Tongue (tissue), 2 donors: Measurements from ENCODE around the gene AGRN. TPM values are rescaled to one million over a fixed set of nuclear protein-coding genes. Genes with fewer than 3 reads are reported as not detected.
A peak's percentile ranks its signal among the peaks of the same experiment; 100 is the strongest.

ENCODE experiments used
- DNase-seq: peaks from one replicate; pipeline ENCODE4 v3.0.0-alpha.2; 2015
- total RNA-seq: library from RNA; depleted of rRNA; stranded (reverse); fragments of >200 nt; gene quantifications from one replicate; pipeline ENCODE4 v1.2.3, GENCODE V29; 2014

Gene AGRN
- total RNA-seq, 1 donor from 2014 or later = 57.2 TPM

DNA sequence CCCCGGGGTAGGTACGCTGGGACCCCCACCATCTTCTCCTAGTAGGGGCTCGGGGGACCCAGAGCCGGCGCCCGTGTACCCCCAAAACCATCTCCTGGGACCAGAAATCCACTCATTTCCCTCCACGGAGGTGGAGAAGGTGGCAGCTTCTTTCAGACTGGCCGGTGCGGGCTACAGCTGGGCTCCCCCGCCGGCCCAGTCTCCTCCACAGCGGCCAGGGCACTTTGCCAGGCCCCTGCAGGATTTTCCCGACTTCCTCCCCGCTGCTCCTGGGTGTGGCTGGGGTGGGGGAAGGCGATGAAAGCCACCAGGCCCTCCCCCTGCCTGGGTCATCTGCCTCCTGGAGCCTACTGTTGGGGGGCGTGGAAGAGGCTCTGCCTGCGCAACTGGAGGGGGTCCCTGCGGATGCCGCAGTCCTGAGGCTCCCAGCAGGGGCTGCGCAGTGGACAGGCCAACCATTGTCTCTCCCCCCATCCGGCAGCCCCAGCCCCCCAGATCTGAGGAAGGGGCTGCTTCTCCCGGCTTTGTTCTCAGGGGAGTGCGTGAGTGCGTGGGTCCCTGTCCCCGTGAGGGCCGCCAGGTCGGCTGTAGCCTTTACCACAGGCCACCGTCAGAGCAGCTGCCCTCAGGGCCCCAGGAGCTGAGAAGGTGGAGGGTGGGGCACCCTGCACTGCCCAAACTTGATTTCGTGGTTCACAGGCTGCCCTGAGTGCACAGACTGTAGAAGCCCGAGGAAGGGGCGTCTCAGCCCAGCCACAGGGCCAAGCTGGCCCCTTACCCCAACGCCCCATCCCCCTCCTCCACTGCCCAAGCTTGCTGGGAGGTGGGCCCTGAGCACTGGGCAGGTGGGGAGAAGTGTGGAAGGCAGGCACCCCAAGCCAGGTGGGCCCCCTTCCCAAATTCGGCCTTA is 1.3 kb downstream of the AGRN start:
- peak; percentile 88 for DNase-seq

DNA sequence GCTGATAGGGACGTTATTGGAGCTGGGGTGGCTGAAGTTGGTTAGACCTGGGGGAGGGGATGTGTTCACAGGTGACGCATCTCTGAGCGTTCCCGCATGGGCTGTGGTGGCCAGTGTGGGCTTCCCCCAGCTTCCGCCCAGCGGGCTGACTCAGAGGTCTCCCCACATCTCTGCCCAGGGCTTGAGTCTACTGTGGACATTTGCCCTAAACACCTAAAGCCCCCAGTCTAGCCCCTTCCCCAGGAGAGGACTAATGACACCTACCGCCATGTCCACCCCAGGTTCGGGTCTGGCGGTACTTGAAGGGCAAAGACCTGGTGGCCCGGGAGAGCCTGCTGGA is 2.0 kb downstream of the AGRN start:
- no peak for DNase-seq

DNA sequence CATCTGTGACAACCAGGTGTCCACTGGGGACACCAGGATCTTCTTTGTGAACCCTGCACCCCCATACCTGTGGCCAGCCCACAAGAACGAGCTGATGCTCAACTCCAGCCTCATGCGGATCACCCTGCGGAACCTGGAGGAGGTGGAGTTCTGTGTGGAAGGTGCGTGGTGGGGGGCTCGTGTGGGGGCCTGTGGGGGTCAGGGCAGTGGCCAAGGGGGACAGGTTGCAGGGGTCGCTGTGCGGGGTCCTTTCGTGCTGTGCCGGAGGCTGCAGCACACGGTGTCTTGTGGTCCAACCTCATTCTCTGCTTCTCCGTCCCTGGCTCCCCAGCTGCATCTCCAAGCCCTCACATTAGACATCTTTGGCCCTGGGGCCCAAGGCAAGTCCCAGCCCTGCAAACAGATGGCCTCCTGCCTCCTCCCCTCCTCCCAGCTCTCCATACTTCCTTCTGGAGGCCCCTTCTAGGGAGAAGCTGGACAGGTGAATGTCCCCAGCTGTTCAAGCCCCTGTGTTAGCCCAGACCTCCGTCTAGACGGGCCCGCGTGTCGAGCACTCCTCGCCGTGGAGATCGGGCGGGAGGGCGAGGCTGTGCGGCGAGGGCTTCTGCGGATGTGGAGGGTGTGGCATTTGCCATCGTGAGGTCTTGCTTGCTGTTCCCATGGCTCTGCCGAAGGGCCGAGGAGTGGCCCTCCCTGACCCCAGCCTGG is 2.5 kb downstream of the AGRN start:
- DNase-seq = no peak

DNA sequence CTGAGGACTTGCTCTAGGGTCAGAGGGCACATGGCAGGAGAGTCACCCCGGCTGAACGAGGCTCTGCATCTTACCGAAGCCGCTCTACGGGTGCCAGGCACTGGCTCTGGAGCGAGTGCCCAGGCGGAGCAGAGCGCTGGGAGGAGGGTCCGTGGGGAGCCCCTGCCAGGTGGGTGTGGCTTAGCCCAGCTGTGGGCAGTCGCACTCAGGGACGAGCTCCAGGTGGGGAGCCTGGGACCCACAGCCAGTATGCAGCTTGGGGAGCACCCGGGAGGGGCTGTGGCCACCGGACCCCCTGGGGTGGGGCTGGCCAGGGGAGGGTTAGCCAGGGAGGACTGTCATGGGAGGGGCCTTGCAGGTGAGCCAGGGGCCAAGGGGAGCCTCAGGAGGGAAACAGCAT is 3.8 kb downstream of the AGRN start:
- DNase-seq = no peak

DNA sequence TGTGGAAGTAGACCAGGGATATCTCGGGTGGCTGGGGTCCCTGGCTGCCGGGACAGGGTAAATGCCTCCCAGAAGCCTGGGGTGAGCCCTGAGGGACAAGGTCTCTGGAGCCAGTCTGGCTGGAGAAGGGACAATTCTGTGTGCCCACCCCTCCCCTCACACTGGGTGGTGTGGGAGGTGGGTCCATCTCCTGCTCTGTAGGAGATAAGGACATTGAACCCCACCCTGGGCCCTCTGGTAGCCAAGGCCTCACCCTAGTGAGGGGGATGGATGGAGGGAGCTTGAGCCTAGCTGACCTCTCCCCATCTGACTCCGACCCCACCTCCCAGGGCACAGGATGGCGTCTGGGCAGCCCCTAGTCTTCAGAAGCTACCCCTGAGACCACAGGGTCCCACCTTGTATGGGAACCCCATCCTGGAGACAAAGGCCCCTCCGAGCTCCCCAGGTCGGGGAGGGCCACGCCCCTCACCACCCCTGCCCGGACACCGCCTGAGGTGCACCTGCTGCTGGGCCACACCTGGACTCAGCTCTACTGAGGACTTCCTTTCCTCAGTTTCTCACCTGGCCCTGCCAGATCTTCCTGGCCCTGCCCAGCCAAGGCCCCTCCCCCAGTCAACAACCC is 4.3 kb downstream of the AGRN start:
- DNase-seq = no peak

DNA sequence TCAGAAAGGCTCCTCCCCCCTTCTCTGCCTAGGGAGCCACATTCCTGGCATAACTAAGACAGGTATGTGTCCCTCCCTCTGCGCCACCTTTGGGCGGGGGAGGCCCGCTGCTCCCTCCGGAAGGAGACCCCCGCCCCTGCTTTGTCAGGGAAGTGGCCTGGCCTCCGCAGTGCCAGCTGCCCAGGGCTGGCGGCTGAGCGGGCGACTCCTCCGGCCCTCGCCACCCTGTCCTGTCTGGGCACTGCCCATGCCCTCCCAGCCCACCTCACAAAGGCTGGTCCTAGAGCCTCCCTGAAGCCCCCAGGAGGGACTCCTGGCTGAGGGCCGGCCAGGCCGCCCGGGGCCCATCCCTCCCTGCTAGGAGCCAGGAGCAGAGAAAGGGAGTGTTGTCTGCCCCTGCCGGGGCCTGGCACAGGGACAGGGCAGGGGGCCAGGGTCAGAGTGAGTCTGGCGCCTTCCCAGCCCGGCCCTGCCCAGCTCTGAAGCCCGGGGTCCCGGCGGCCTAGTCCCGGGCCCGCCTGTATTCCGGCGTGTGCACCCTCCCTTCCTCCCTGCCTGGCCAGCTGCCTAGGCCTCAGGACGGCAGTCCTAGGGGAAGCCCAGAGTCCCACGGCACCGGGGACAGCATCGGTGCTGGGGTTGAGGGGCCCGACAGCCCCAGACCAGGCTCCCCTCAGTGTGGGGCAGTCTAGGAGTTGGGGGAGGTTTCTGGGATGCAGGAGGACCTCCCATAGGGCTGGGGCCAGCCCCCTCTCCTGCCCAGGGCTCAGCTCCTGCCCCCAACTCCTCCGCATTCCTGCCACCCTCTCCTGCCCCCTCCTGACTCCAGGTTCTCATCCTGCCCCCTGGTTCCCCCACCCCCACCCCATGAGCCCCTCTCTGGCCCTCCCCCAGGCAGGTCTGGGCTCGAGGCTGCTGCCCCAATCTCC is 5.1 kb downstream of the AGRN start:
- DNase-seq = peak; percentile 51

DNA sequence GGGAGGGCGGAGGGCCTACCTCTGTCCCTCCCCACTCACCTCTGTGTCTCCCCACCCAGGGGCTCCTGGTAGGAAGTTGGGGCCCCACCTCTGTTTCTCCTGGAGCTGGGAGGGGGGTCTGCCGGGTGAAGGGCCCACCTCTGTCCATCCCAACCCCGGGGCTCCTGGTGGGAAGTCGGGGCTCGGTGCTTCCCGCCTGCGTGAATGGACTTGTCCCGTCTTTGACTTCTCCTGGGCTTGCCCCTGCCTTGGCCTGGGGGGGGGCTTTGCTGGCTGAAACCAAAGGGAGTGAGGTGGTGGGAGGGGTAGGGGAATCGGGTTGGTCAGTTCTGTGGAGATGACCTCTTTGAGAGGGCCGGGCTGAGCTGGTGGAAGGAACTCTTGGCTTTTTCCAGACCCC is 5.8 kb downstream of the AGRN start:
- no peak for DNase-seq

DNA sequence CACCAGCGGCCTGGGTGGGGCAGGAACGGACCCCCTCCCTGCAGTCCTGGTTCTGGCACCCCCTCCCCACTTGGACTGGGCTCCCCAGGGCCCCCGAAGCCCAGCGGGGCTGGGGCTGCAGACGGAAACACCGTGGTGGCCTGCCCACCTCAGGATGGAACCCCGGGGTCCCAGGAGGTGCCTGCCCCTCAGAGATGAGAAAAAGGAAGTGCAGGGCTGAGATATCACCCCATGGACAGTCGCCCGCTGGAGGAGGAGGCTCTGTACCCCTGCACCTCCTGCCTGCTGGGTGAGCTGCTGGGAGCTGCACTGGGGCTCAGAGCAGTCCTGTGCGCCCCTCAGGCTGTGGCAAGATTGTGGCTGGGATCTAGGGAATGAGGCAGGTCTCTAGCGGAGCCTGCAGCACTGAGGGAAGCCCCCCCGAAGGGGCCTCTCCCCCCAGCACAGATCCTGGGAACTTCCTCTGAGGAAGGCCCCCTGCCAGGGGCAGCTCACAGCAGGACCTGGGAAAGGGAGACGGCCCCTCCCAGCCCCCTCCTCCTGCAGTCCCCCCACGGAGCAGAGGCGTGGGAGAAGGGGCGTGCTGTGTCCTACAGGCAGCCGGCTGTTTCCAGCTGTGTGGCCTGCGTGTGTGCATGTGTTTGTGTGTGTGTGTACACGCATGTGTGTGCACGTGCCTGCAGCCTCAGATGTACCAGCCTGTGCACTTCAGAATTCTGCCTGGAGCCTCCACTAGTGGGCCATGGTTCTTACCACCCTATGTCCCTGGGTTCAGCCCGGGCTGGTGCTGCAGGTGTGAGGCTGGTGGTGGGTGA is 6.9 kb downstream of the AGRN start:
- DNase-seq = peak; percentile 66

DNA sequence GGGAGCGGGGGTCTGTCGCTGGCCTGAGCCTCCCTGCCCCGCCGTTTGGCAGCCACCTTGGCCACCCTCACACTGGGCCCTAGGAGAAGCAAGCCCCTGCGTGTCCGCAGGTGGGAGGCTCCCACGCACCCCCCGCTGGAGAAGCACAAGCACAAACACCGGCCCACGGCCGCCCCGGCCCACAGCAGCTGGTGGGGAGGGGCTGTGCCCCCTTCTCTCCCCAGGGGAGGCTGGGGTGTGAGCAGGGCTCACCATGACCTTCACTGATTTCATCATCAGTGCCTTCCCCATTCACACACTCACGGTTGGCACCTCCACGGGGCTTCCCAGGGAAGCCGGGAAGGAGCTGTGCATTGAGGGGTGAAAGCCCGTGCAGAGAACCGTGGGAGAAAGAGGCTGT is 7.9 kb downstream of the AGRN start:
- no peak for DNase-seq

DNA sequence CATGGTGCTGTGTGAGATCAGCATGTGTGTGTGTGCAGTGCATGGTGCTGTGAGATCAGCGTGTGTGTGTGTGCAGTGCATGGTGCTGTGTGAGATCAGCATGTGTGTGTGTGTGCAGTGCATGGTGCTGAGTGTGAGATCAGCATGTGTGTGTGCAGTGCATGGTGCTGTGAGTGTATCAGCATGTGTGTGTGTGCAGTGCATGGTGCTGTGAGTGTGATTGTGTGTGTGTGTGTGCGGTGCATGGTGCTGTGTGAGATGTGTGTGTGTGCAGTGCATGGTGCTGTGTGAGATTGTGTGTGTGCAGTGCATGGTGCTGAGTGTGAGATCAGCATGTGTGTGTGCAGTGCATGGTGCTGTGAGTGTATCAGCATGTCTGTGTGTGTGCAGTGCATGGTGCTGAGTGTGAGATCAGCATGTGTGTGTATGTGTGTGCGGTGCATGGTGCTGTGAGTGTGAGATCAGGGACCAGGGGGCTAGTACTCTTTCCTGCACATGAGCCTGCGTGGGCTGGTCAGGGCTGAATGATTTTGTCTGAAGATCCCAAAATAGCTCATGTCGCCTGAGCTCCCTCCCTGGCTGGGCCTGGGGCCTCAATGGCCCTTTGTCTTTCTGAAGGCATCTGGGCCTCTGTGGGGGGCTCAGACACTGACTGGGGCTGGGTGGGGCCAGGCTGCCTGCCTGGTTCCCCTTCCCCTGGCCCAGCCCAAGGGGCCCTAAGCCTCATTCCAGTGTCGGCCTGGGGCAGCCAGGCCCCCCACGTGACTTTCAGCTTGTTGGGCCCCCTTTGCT is 11.1 kb downstream of the AGRN start:
- peak; percentile 55 for DNase-seq

DNA sequence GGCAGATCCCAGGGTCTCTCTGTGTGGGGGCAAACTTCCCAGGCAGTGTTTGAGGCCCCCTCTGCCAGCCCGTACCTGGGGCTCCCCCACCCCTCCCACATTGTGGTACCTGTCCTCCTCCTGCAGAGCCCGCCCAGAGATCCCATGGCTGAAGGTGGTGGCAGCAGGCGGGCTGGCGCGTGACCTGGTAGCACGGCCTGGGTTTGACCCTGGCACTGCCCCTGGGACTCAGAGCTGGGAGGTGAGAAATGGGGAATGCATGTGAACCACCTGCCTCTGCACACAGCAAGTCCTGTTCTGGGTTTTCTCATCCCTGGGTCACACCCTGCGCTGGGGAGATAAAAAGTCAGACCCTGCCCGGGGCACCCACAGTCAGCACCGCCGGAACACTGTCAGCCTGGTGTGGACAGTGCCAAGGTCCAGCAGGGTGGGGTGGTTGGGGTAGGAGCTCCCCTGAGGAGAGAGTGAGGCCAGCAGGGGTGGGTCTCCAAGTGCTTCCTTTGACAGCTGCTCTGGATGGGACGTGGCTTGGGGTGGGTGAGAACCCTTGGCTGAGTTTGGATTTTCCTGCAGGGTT is 11.8 kb downstream of the AGRN start:
- no peak for DNase-seq

DNA sequence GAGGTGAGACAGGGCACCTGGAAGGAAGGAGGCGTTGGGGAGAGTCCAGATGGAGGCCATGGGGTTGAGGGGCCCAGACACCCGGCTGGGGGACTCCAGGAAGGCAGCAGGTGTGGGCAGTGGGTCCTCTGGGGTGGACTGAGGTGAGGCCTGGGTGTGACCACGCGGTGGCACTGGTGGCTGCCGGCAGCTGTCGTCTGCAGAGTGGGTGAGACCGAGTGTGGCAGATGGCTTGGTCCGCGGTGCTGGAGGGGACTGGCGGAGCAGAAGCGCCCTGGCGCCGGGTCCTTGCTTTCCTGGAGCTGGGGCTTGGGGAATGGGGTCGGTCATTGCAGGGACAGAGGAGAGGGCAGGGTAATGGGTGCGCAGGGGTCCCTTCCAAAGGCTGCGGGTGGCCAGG is 12.5 kb downstream of the AGRN start:
- DNase-seq = peak; percentile 76

DNA sequence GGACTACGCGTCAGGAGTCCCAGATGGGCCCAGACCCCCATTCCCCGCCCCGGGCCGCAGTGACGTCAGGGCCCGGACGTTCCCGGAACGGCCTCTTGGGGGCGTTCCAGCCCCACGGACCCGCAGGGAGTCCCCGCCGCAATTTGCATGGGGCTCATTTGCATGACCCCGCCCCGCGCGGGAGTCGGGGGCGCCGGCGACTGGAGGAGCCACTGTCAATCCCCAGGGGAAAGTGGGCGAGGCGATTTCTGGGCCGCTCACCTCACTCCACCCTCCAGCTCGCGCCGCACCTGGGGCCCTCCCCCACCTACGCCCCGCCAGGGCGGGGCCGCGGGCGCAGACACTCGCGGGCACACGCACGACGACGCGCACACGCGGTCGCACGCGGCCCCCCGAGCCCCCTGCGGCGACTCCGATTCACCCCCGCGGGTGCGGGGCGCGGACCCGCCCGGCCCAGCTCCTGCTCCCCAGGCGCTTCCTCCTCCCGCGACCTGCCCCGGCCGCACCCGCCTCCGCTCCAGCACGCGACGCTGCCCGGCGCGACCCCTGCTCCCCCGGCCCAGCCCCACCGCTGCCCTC is 13.2 kb downstream of the AGRN start:
- DNase-seq = peak; percentile 91

DNA sequence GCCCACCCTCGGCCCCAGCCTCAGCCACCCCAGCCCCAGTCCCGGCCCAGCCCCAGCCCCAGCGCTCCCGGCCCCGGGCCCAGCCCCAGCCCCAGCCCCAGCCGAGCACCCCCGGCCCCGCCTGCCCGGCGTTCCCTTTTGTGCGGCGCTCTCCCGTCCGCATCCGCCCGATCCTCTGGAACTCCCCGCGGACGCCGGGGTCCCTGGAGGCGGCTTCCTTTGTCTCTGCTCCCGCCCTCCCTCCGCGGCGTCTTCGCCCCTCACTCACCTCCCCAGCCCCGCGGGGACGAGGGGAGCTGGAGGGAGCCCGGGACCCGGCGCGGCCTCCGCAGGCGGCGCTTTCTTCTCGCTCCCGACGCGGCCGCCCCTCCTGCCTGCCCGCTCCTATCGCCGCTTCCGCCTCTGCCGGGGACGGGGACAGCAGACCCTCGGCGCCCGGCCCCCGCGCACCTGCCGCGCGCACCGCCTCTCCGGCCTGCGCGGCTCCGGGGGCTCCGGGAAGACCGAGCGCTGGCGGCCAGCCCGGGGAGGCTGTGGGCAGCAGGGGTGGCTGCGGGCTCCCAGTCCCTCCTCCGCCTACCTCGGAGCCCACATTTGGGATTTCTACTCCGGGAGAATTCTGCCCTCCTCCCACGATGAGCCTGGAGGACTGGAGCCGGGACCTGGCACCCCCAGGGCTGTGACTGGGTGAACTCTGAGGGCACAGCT is 14.0 kb downstream of the AGRN start:
- no peak for DNase-seq

DNA sequence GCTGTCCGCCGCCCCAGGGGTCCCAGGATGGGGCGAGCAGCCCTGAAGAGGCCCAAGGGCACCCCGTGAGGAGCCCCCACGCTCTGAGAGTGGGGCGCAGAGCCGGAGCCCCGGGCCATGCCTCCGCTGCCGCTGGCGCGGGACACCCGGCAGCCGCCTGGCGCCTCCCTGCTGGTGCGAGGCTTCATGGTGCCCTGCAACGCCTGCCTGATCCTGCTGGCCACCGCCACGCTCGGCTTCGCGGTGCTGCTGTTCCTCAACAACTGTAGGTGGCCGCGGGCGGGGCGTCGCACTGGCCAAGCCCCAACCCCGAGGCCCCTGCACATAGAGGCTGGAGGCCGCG is 14.5 kb downstream of the AGRN start:
- no peak for DNase-seq

DNA sequence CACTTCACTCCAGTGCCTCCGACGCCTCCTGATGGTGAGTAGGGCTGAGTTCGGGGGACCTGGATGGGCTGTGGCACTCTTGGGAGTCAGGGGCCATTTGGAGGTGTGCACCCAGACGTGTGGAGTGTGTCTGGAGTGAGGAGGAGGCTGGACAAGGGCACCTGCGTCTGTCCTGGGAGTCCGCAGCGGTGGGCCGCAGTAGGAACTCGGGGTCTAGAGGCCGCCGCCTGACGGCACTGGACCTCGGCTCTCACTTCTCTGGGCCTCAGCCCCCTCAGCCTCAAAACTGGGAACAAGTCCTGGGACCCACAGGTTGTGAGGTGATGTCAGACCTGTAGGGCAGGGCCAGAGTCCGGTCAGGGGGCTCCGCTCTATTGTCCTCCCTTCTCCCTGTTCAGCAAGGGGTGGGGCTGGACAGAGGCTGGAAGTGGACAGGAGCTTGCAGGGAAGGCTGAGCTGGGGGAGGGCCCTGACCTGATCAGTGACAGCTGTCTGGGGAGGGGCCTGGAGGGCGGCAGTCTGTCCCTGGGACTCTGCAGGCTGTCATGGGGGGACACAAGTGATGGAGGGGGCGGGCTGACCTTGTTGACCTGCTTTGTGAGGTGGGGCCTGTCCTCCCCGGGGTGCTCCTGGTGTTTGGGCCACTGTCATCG is 15.5 kb downstream of the AGRN start:
- no peak for DNase-seq

DNA sequence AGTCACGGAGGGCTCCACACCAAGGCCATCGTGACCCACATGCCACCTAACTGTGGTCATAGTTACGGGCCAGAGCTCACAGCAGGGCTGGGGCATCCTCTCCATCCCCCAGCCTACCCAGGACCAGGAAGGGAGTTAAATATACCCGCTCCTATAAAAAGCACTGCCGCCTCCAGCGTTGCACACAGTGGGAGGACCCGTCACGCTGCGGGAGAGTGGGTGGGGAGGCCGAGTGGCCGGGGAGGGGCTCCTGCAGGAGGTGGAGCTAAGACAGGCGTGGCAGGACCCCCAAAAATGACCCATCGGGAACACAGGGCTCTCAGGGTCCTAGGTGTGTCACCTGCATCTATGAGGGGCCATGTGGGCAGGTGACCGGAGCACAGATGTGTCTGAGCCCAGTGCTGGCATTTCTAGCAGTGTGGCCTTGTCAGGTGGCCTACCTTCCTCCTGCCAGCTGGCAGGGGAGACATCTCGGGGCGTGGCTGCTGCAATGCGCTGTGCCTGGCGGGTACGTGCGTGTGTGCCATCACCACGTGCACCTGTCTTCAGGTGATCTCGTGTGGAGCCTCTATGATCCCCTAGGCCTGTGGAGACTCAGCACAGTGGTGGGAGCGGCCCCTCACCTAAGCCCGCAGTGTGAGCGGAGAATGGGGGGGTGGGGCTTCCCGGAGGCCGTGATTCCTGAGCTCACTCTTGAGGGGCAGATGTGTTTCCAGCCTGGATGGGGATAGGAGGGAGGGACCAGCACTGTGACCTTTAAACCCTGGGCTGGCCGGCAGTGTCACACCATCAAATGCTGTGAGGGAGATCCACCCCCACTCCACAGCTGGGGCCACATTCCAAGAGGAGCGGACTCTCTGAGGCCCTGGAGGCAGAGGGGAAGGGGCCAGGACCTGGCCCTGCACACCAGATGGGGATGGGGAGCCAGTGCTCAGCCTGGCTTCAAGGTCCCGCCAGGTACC is 17.7 kb downstream of the AGRN start:
- no peak for DNase-seq
